ENCODE measurements around the gene SLC44A3. TPM values are rescaled to one million over a fixed set of nuclear protein-coding genes. Genes with fewer than 3 reads are reported as not detected.

SLC44A3 gene
- total and polyA plus RNA-seq, 2 of the 8 experiments (the other 6 are each of a cell fraction or from before 2014, with no cell fraction given) = 4.2 to 5.0 TPM

- Histone ChIP-seq H3K4me1 (replicated peaks in 1 of 4; ENCODE audit: control insufficient read depth in 3 of 4, insufficient read depth in 4 of 4, low read length in 3 of 4) (peaks cover 2 to 20% (median 10%) of the 10 kb centered on the region in 4 experiments; a peak in 4 of 7 replicates), H3K79me2 (ENCODE audit: control insufficient read depth in 1 of 2, insufficient read depth in 2 of 2, low read length in 2 of 2) (peaks cover 0 to 6% of the 10 kb centered on the region in 2 experiments; a peak in 1 of 4 replicates), H3K79me1 (ENCODE audit: low read depth, low read length) (no peaks in the 10 kb centered on the region), H2BK5ac (ENCODE audit: low read depth, low read length) (0 out of 2 replicates have a peak overlapping the region, but pooled peaks have one; percentile 19), H3K4me3 (ENCODE audit: extremely low read depth in 1 of 4, insufficient read depth in 2 of 4, low read depth in 3 of 4, low read length in 4 of 4) (no peak overlapping the region), H3K27ac (ENCODE audit: low read depth, low read length) (no peak overlapping the region), H2BK20ac (ENCODE audit: low read length) (no peak overlapping the region), H2BK15ac (ENCODE audit: low read length) (no peak overlapping the region), H3K18ac (ENCODE audit: extremely low read depth, low read length) (no peak overlapping the region), H3K27me3 (replicated peaks in 1 of 4; ENCODE audit: control insufficient read depth in 3 of 4, extremely low read depth in 1 of 4, insufficient read depth in 3 of 4, low read length in 3 of 4) (no peaks in the 10 kb centered on the region), H2AFZ (ENCODE audit: low read length) (no peak overlapping the region), H3K36me3 (ENCODE audit: control insufficient read depth in 2 of 4, insufficient read depth in 4 of 4, low read length in 3 of 4) (peaks cover 0 to 6% (median 2%) of the 10 kb centered on the region in 4 experiments; a peak in 3 of 8 replicates), H3K14ac (ENCODE audit: insufficient read length) (no peak overlapping the region), H2AK5ac (ENCODE audit: low read depth, low read length) (0 out of 2 replicates have a peak overlapping the region, but pooled peaks have one; percentile 9), H4K8ac (ENCODE audit: extremely low read depth, insufficient read depth, low read length) (no peak overlapping the region), H3K9ac (replicated peaks in 1 of 4; ENCODE audit: extremely low read depth in 1 of 4, low read depth in 3 of 4, low read length in 3 of 4) (no peak overlapping the region), H3K23ac (ENCODE audit: insufficient read length) (no peak overlapping the region), H4K5ac (ENCODE audit: insufficient read length, low read depth, low read length) (no peak overlapping the region), H2BK120ac (replicated peaks; ENCODE audit: low read depth, low read length) (no peak overlapping the region), H2BK12ac (ENCODE audit: low read depth, low read length) (peak overlapping the region; percentile 3; the same call in 1 of the 2 replicates), H3K9me3 (ENCODE audit: insufficient read depth in 2 of 2, low read depth in 1 of 2, low read length in 1 of 2) (no peaks in the 10 kb centered on the region), H3K4ac (replicated peaks; ENCODE audit: insufficient read length, low read depth, low read length) (no peak overlapping the region), H3K4me2 (ENCODE audit: insufficient read depth in 1 of 2, low read depth in 2 of 2, low read length in 2 of 2) (no peak overlapping the region), H3K56ac (replicated peaks; ENCODE audit: insufficient read length, low read depth, low read length) (no peak overlapping the region), H4K20me1 (replicated peaks in 1 of 2; ENCODE audit: control insufficient read depth in 1 of 2, insufficient read depth in 2 of 2, low read length in 2 of 2) (no peaks in the 10 kb centered on the region), H3K23me2 (ENCODE audit: low read depth, low read length) (no peaks in the 10 kb centered on the region), H4K91ac (replicated peaks; ENCODE audit: insufficient read length, low read length) (no peak overlapping the region)
- DNase-seq (ENCODE audit: low read depth in 1 of 2, low spot score in 2 of 2) (no peak), FAIRE-seq (no peak)
- ChIA-PET POLR2A (ENCODE audit: partially characterized antibody) (interaction anchor here (1.1 to 2.3 kb wide), 3 partner anchors 8 to 12 kb away, joined by 3 to 18 read pairs (median 10); partner anchors contain the start of gene CNN3), CTCF (ENCODE audit: partially characterized antibody) (interaction anchor here (1.7 kb wide), 1 partner anchor 18 kb away, joined by 3 read pairs; no protein-coding TSS in a partner anchor)
- 84% methylated on average over 1 of the region's 1 CpG; no CpG with 5 or more reads in 1 of the 2 experiments for WGBS, 2 experiments (ENCODE audit: extremely low coverage in 1 of 2, insufficient coverage in 1 of 2, insufficient read length in 1 of 2, insufficient replicate concordance in 2 of 2, low coverage in 1 of 2, low lambda C conversion rate in 2 of 2, missing lambda C conversion rate in 1 of 2)
- TF ChIP-seq POU5F1 (IDR thresholded peaks at IDR 0.05; ENCODE audit: low read depth, low read length) (no peak), BRCA1 (IDR thresholded peaks at IDR 0.05; ENCODE audit: low read depth, low read length) (no peak), TEAD4 (IDR thresholded peaks at IDR 0.05; ENCODE audit: low read depth, low read length) (no peak)
These were observed 115.3 kb downstream of the SLC44A3 start for GRCh38 chr1:94935476-94935875.

Measured in H1 (cell line).